Chondrocyte (in vitro differentiated cells): ENCODE measurements around the gene NPHS1. TPM values are rescaled to one million over a fixed set of nuclear protein-coding genes. Genes with fewer than 3 reads are reported as not detected.

Experiments
- DNase-seq: peaks from one replicate; pipeline ENCODE4 v3.0.0; 2021; ENCODE audit warnings: mixed read lengths, low spot score
- H3K27ac Mint-ChIP-seq: one replicate; pipeline ENCODE4 v1.8.0; 2021; ENCODE audit warnings: mild to moderate bottlenecking, moderate library complexity, mixed read lengths; ENCODE audit not compliant: unreplicated experiment
- H3K27me3 Mint-ChIP-seq: 2 replicates; pipeline ENCODE4 v1.8.0; 2021; ENCODE audit warnings: low read depth, mixed read lengths
- H3K36me3 Mint-ChIP-seq: 2 replicates; pipeline ENCODE4 v1.8.0; 2021; ENCODE audit warnings: low read depth, mixed read lengths
- H3K4me1 Mint-ChIP-seq: 2 replicates; pipeline ENCODE4 v1.8.0; 2021; ENCODE audit warnings: low read depth, mild to moderate bottlenecking, mixed read lengths
- H3K4me3 Mint-ChIP-seq: one replicate; pipeline ENCODE4 v1.8.0; 2021; ENCODE audit warnings: mild to moderate bottlenecking, moderate library complexity, mixed read lengths; ENCODE audit not compliant: unreplicated experiment
- H3K9me3 Mint-ChIP-seq: 2 replicates; pipeline ENCODE4 v1.8.0; 2021; ENCODE audit warnings: low read depth, mixed read lengths
- long read RNA-seq: library from polyadenylated mRNA; stranded (forward); transcript quantifications from one replicate; pipeline ENCODE4 v2.0.0, GENCODE V29; 2021
- total RNA-seq: library from RNA; stranded (reverse); gene quantifications from 3 replicates; pipeline ENCODE4 v1.2.1, GENCODE V29; 2021
- TF ChIP-seq, protein P1 (sequence below): fragments of 200-600 bp; sonication (generic); IDR thresholded peaks from 2 replicates; pipeline ENCODE4 v1.5.0; 2021; ENCODE audit warnings: antibody characterized with exemption, mild to moderate bottlenecking, moderate library complexity

The NPHS1 gene, protein sequence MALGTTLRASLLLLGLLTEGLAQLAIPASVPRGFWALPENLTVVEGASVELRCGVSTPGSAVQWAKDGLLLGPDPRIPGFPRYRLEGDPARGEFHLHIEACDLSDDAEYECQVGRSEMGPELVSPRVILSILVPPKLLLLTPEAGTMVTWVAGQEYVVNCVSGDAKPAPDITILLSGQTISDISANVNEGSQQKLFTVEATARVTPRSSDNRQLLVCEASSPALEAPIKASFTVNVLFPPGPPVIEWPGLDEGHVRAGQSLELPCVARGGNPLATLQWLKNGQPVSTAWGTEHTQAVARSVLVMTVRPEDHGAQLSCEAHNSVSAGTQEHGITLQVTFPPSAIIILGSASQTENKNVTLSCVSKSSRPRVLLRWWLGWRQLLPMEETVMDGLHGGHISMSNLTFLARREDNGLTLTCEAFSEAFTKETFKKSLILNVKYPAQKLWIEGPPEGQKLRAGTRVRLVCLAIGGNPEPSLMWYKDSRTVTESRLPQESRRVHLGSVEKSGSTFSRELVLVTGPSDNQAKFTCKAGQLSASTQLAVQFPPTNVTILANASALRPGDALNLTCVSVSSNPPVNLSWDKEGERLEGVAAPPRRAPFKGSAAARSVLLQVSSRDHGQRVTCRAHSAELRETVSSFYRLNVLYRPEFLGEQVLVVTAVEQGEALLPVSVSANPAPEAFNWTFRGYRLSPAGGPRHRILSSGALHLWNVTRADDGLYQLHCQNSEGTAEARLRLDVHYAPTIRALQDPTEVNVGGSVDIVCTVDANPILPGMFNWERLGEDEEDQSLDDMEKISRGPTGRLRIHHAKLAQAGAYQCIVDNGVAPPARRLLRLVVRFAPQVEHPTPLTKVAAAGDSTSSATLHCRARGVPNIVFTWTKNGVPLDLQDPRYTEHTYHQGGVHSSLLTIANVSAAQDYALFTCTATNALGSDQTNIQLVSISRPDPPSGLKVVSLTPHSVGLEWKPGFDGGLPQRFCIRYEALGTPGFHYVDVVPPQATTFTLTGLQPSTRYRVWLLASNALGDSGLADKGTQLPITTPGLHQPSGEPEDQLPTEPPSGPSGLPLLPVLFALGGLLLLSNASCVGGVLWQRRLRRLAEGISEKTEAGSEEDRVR (N-terminal part only)
- not detected in 3 replicates for total RNA-seq
- long read RNA-seq, result 0 reads

DNA sequence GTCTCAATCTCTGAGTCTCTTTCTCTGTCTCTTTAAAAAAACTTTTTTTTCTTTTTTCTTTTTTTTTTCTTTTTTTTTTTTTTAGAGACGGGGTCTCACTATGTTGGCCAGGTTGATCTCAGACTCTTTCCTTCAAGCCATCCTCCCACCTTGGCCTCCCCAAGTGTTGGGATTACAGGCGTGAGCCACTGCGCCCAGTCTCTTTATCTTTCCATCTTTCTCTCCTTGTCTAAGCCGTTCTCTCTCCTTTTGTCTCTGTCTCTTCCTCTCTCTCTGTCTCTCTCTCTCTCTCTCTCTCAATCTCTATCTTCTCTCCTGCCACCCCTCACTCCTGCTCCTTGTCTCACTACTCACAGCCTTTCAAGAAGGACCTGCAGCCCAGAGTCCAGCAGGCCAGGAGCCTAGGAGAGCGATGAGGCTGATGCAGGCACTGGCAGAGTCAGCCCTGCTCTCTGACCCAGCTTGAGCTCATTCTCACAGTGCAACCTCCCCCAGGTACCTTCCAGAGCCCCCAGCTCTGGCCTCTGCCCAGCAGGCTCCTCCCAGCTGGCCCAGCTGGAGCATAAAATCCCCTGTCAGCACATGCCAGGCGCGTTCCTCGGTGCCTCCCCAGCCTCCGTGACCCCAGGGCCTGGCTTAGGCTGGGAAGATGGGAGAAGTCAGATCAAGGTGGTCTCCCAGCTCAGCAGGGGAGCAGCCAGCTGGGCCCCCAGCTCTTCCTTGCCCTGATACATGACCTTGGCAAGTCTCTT is at the start of gene NPHS1:
NPHS1 (minus strand) TSS at position 476 of the 752 bp plus-strand sequence. CDS start 667 bp downstream, outside the sequence.
- DNase-seq, result no peak
- Mint-ChIP-seq H3K4me1 (peaks cover 4% of the 10 kb centered on the region), H3K36me3 (peaks cover 2% of the 10 kb centered on the region), H3K9me3 (no peaks in the 10 kb centered on the region), H3K4me3 (no peak within 1 kb of the TSS), H3K27me3 (peaks cover 62% of the 10 kb centered on the region), H3K27ac (no peak within 1 kb of the TSS)
- TF ChIP-seq, protein P1, sequence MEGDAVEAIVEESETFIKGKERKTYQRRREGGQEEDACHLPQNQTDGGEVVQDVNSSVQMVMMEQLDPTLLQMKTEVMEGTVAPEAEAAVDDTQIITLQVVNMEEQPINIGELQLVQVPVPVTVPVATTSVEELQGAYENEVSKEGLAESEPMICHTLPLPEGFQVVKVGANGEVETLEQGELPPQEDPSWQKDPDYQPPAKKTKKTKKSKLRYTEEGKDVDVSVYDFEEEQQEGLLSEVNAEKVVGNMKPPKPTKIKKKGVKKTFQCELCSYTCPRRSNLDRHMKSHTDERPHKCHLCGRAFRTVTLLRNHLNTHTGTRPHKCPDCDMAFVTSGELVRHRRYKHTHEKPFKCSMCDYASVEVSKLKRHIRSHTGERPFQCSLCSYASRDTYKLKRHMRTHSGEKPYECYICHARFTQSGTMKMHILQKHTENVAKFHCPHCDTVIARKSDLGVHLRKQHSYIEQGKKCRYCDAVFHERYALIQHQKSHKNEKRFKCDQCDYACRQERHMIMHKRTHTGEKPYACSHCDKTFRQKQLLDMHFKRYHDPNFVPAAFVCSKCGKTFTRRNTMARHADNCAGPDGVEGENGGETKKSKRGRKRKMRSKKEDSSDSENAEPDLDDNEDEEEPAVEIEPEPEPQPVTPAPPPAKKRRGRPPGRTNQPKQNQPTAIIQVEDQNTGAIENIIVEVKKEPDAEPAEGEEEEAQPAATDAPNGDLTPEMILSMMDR, result no peak

DNA sequence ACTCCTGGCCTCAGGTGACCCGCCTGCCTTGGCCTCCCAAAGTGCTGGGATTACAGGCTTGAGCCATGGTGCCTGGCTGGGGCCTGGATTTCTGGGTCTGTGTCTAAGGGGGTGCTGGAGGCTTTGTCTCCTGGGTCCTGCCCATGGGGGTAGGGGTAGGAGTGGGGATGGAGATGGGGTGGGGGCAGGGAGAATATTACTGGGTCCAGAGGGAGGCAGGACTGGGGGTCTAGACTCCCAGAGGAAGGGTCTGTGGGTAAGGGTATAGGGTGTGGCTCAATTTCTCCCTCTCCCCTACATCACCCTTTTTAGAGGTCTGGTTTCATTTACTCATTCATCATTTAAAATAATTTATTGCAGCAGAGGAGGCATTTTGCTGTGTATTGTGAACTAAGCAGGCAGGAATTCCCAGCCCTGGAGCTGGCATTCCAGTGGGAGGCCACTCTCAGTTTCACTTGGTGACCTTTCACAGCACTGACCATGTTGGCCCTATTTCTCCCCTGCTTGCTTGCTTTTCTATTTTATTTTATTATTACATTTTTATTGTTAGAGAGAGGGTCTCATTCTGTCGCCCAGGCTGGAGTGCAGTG is 48.8 kb upstream of the NPHS1 start:
- no peaks in the 10 kb centered on the region for H3K36me3 Mint-ChIP-seq
- peak overlapping the region; percentile 85 for H3K27ac Mint-ChIP-seq
- DNase-seq, result no peak
- no peaks in the 10 kb centered on the region for H3K27me3 Mint-ChIP-seq
- peaks cover 34% of the 10 kb centered on the region for H3K4me1 Mint-ChIP-seq
- H3K4me3 Mint-ChIP-seq, result peak overlapping the region; percentile 90
- TF ChIP-seq, protein P1, result no peak
- no peaks in the 10 kb centered on the region for H3K9me3 Mint-ChIP-seq

DNA sequence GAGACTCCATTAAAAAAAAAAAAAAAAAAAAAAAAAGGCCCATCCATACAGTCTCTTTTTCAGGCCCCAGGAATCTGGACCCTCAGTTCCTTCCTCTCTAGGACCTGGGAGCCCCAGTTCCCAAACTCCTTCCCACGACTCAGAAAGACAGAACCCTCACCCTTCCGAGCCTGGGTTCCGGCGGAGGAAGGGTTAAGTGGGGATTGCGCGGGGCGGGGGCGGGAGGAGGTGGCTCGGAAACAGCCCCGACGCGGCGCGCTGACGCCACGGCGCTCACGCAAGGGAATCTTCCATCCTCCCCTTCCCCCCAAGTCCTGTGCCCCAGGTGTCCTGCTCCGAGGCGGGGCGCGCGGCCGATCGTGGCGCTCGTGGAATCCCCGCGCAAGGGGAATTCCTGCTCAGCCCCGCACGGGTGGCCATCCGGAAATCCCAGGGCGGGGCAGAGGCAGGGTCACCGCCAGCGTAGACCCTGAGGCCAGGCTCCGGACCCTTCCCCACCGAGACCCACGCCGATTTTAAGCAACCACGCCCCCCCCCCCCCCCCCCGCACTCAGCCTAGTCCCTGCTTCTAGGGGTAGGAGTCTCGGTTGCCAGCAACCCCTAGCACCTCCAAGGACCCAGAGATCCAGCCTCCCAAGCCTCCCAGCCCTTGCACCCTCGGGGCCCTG is 47.4 kb upstream of the NPHS1 start:
- H3K36me3 Mint-ChIP-seq, result peaks cover 1% of the 10 kb centered on the region
- peaks cover 34% of the 10 kb centered on the region for H3K4me1 Mint-ChIP-seq
- DNase-seq, result no peak
- peak overlapping the region; percentile 95 for H3K27ac Mint-ChIP-seq
- TF ChIP-seq, protein P1, result no peak
- no peaks in the 10 kb centered on the region for H3K27me3 Mint-ChIP-seq
- H3K9me3 Mint-ChIP-seq, result no peaks in the 10 kb centered on the region
- peak overlapping the region; percentile 90 for H3K4me3 Mint-ChIP-seq

DNA sequence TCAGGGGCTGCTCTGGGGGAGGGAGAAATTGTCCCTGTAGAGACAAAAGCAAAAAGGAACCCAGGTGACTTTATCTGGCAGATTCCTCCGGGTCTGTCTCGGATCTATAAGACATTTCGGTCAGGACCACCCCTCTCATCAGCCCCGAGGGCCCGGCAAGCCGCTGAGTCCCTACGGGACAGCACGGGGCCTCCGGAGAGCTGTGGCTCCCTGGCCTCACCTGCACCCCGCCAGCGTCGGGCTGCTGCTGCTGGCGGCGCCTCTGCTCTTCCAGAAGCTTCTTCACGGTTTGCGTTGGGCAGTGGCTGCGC is 46.1 kb upstream of the NPHS1 start:
- H3K4me3 Mint-ChIP-seq, result peak overlapping the region; percentile 90
- H3K36me3 Mint-ChIP-seq, result peaks cover 1% of the 10 kb centered on the region
- H3K27me3 Mint-ChIP-seq, result no peaks in the 10 kb centered on the region
- H3K9me3 Mint-ChIP-seq, result no peaks in the 10 kb centered on the region
- H3K27ac Mint-ChIP-seq, result peak overlapping the region; percentile 90
- TF ChIP-seq, protein P1, result no peak
- DNase-seq, result no peak
- H3K4me1 Mint-ChIP-seq, result peaks cover 31% of the 10 kb centered on the region
